NCI-H748 (cell line): Measurements from ENCODE around the gene CNIH4.
"Not testable (repeated sequence)": the region's sequence is repeated elsewhere in the genome, so short reads cannot be mapped to it uniquely, and the experiment has no call there.

Experiments used
- DNase-seq: peaks from one replicate; lab custom pipeline; 2025; ENCODE audit not compliant: unreplicated experiment; lab: John Stamatoyannopoulos, UW

The CNIH4 gene

DNA sequence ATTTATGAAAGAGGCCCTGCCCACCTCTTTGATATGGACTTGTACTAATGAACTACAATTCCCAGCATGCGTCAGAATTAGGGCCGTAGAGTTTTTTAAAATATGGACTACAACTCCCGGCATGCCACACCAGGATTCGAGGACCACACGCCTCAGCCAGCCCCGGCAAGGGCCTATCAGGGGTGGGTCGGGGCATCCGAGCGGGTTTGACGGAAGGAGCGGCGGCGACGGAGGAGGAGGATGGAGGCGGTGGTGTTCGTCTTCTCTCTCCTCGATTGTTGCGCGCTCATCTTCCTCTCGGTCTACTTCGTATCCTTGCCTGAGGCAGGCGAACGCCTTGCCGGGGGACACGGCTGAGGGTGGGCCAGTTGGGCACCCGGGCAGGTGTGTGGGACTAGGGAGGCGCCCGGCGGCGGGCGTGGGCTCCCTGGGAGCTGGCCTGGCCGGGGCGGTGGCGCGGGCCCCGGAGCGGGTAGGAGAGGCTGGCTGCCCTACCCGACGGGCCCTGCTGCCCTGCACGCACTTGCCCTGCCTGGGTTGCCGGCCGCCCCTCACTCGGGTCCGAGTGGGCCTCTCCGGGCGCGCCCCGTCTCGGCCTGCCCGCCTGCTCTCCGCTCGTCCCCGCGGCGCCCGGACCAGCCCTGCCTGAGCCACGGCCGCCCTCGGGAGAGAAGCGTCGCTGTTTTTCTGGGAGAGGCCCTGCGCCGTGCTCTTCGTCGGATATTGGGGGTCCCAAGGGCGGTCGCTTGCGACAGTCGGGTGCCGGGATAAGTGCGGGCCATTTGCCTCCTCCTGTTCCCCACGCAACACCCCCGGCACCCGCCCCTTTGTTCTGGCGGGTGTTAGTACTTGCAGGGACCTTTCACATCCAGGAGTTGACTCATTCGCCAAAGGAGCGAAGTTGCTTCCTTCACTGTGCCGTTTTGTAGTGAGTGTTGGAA lies at the start of gene CNIH4:
Gene CNIH4 (plus strand): TSS at position 195 of the 941 bp plus-strand sequence. CDS start 46 bp downstream, at position 241.
- peak; percentile 93 for DNase-seq

GRCh38 chr1:224308064-224308463 lies 48.6 kb upstream of the CNIH4 start:
- DNase-seq, result no peak

- not testable (repeated sequence) for DNase-seq
Observed at GRCh38 chr1:224311503-224311902, 45.2 kb upstream of the CNIH4 start.

- DNase-seq, result no peak
Observed at GRCh38 chr1:224312025-224312424, 44.7 kb upstream of the CNIH4 start.

- peak; percentile 50 for DNase-seq
Observed at GRCh38 chr1:224317383-224318045, 39.2 kb upstream of the CNIH4 start.

DNA sequence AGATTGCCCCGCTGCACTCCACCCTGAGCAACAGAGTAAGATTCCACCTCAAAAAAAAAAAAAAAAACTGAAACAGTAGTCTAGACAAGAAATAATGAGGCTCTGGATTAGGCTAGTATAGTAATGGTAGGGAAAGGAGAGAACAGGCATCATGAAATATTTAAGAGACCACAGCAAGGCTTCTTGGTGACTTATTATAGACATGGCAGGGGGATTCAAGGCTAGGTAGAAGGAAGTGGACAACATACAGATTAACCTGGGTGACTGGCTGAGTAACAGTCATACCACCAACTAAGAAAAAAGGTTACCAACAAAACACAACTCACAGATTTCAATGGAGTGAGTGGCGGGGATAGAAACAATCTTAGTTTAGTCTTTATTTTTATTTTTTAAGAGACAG lies 35.0 kb upstream of the CNIH4 start:
- DNase-seq, result no peak

DNA sequence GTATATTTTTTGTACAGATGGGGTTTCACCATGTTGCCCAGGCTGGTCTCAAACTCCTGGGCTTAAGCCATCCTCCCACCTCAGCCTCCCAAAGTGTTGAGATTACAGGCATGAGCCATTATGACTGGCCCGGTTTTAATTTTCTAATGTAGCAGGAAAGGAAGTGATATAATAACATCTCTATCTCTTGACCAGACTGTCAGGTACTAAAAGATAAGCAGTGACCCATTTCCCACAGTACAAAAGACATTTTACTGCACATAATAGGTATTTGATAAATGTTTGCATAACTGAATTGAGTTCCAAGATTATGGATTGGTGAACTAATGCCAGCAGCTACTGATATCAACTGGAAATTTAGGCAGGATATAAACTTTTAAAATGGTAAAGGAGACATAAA lies 30.7 kb upstream of the CNIH4 start:
- no peak for DNase-seq

GRCh38 chr1:224328644-224329043 lies 28.0 kb upstream of the CNIH4 start:
- DNase-seq, result no peak

DNA sequence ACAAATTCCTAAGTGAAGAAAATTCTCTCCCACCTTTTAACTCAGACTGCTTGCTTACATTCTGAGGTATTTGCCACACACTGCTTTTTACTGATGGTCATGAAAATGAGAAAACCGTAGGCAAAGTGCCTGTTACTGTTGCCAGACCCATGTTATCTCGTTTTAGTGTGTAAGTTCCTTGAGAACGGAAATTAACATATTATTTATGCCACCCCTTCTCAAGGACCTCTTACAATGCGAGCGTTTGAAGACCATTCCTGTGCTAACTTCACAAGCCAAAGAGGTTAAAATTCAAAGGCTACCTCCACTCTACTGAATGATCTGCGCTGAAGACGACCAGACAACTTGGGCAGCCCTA lies 27.2 kb upstream of the CNIH4 start:
- no peak for DNase-seq

DNA sequence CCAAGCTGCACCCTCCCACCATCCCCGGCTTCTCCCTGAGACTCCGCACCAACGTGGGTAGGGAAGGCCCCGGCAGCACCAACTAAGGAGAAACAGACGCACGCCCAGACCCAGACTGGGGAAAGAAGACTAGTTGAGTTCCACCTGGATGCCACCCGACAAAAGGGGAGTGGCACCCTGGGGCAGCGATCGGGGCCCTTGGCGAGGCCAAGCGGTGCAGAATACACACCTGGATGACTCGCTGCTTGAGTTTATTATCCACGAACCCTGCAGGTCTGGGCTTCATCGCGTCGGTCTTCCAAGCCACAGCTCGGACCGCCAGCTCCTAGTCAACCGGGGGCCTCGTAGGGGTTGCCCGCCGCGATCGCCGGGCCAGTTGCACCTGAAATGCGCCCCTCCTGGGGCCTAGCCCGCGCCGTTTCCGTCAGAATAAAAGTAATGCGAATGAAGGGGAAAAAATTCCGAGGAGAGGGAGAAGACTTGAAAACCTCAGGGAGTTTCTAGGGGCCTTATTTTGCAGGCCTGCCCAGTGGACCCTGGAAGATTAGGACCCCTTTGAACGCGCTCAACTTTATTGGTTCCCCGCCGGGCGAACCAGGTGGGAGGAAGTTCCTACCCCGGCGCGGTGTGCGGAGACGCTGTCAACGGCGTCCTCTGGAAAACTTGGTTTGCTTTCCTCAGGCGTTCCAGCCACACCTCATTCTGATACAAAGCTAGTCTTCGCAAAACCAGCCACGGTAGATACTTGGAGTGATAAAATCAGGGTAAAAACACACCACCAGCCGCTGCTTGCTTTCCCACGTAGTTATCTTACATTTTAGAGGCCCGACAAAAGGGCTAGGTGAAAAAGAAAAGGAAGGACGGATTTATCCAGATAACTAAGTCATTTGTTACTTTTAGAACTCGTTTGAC lies 26.6 kb upstream of the CNIH4 start, which contains the start of gene NVL:
Gene NVL (minus strand): TSS at position 331 of the 912 bp plus-strand sequence. CDS start 45 bp downstream, at position 286.
- DNase-seq, result peak; percentile 89

GRCh38 chr1:224331326-224331725 lies 25.4 kb upstream of the CNIH4 start:
- no peak for DNase-seq

DNA sequence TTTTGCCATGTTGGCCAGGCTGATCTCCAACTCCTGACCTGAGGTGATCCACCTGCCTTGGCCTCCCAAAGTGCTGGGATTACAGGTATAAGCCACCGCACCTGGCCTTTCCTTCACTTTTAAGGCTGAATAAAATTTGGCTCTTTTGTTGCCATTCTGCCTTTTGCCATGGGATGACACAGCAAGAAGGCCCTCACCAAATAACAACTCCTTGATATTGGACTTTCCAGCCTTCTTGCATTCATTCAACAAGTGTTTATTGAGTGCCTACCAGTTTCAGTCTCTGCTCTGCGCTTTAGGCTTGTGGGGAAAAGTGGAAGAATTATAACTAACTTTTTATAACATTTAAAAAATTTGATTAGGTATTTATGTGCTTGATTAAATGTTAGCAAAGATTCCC lies 24.9 kb upstream of the CNIH4 start:
- no peak for DNase-seq

- peak; percentile 54 for DNase-seq
Observed at GRCh38 chr1:224333309-224333926, 23.3 kb upstream of the CNIH4 start.

DNA sequence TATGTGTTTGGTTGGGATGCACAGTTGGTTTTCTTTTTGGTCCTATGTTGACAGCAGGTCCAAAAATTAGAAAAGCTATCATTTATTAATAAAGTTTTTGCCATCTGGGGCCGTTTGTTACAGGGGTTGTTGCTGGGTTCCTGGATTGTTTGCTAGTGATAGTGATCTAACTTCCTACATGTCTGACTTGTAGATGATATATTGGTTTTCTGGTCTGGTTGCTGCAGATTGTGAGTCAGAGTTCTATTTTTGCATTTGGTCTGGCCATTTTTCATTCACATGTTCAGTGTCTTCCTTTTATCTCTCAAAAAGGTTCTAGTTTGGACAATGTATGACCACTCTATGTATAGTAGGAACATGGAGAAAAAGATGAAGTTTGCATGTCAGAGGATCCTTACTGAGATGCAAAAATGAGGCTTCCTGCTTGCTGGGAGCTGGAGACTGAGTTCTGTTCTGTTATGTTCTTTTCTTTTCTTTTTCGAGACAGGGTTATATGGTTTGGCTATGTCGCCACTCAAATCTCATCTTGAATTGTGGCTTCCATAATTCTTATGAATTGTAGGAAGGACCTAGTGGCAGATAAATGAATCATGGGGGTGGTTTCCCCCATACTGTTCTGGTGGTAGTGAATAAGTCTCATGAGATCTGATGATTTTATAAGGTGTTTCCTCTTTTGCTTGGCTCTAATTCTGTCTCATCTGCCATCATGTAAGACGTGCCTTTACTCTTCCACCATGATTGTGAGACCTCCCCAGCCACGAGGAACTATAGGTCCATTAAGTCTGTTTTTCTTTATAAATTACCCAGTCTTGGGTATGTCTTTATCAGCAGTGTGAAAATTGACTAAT lies 22.5 kb upstream of the CNIH4 start:
- DNase-seq, result no peak

- DNase-seq, result no peak
Observed at GRCh38 chr1:224338150-224338838, 18.4 kb upstream of the CNIH4 start.

GRCh38 chr1:224339442-224340033 lies 17.1 kb upstream of the CNIH4 start:
- no peak for DNase-seq

GRCh38 chr1:224340453-224341384 lies 16.0 kb upstream of the CNIH4 start:
- peak; percentile 56 for DNase-seq

- no peak for DNase-seq
Observed at GRCh38 chr1:224343679-224344078, 13.0 kb upstream of the CNIH4 start.
